Activated gamma-delta T cell treated with Interleukin-2 at 50 U/mL for 16 hours (primary cell): ENCODE results near the gene CISD3.
A peak's percentile ranks its signal among the peaks of the same experiment; 100 is the strongest.

Experiments
- DNase-seq: peaks from one replicate; pipeline ENCODE4 v3.0.0-alpha.2; 2020

CISD3 gene

DNA sequence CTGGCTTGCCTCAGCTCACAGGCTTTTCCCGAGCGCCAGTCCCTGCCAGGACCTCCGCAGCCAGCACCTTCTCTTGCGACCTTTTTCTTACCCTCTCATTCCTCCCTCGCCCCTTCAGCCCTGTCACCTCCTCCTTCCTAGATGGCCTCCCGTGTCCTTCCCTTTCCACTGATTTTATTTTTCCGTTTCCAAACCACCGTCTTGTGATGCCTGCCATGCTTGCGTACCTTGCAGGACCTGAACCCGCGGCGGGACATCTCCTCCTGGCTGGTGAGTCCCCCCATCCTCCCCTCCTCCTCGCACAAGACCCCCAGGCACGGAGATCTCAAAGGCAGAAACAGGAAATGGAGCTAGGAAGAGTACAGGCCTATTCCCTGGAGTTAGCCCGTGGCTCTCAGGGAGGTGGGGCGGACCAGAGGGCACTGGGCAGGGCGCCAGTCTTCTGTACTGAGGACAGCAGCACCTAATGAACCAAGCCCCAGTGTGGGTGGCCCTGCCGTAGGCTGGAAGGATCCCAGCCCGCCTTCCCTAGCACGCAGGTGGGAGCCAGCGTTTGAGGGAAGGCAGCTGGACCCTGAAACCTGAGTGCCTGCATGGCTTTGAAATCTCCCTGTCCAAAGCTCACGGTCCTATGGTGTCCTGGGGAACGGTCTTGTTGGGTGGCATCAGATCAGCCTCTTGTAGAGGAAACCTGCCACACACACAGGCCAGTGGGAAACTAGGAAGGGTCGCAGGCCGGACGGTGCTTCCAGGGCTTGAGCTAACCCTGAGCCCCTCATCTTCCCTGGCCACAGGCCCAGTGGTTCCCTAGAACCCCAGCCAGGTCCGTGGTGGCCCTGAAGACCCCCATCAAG, 612 bp downstream of the CISD3 start:
- DNase-seq: no peak

- no peak for DNase-seq
Measured at GRCh38 chr17:38731526-38732294, 1.6 kb downstream of the CISD3 start.

GRCh38 chr17:38732376-38733281, 2.5 kb downstream of the CISD3 start:
- DNase-seq: no peak

DNA sequence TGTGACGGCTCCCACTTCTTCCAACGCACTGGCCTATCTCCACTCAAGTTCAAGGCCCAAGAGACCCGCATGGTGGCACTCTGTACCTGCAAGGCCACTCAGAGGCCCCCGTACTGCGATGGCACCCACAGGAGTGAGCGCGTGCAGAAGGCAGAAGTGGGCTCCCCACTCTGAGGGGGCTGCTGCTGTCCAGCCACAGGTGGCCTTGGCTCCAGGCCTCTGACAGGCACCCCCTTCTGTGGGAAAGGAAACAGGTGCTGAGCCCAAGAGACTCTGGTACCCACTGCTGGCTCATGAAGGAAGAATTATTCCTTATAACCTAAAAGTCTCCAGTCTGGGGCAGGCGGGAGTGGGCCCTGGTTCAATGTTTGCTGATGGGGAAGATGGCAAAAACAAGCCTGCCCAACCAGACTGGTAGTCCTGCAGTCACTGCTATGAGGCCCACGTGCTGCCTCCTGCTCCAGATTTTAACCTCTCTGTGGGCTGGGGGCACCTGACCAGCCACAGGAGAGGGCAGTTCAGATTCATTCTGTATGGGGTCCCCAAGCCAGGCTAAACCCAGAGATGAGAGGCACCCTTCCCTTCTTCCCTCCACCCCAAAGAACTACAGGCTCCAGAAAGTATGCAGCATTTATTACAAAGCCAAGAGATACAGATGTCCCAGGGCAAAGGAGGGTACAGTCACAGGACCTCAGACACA, 3.3 kb downstream of the CISD3 start:
- no peak for DNase-seq

DNA sequence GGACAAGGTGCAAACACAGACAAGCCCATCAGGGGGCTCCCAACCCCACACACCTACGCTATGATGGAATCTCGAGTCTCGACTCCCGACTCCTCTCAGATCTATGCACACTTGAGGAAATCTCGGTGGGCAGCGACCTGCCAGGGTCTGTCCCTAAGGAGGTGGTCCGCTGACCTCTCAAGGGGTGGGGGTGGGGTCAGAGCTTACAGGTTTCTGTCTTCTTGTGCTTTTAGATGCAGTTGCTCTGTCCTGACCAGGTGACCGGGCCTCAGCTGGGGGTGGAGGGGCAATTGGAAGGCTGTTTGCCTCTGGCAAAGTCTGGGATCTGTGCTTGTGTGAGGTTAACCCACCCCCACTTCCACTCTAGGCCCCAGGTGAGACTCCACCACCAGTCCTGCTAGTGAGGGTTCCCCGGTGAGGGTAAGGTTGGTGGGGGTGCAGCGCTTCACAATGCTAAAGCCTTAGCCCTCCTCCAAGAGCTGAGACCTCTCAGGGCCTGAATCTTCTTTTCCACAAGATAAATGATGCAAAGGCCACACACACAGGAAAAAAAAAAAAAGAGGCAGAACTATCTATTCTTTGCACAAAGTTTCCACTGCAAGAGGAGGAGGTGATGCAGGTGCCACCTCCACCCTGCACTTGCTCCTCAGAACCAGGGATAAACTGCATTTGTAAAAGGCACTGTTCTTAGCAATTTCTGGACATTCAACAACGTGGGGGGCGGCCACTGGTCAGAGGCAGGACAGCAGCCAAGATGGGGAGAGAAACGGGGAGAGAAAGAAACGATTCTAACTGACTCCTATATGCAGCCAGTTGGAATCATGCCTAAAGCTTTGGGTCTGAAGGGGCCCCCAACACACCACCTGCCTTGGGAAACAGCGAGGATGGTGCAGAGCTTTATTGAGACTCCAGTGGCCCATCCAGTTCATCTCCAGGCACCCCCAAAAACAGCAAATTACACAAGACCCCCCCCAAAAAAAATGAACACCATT, 4.1 kb downstream of the CISD3 start:
- no peak for DNase-seq

DNA sequence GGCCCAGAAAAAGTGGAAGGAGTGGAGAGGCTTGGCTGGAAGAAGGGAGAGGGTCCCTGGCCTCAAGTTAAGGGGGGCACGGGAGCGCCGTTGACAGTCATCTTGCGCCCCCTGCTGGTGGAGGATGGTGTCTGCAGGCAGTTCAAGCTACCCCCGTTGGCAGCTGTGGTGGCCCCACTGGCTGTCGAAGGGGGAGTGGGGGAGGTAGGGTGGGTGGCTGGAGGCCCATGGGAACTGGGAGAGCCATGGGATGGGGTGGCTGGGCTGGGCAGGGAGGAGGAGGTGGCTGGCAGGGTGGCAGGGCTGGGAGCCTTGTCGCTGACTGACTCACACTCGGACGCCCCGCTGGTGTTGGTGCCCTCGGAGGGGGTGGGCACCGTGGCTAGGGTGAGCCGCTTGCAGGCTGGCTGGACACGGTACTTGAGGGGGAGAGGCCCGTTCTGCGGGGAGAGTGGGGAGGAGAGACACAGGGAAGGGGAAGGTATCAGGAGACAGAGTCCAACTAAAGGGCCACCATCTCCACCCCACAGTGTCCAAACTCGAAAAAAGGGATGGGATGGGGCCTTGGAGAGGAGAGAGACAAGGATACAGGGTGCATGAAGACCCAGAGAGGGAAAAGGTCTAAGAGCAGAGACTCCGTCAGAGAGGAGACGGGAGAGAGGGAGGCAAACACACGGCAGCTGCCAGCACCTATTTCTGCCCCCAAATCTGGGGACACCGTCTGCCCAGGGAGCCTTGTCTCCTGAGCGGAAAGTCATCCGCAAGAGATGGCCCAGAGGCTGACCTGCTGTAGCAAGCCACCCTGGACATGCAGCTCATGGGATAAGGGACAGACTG, 5.2 kb downstream of the CISD3 start:
- peak; percentile 82 for DNase-seq

GRCh38 chr17:38738007-38738662, 8.0 kb downstream of the CISD3 start:
- DNase-seq: no peak

DNA sequence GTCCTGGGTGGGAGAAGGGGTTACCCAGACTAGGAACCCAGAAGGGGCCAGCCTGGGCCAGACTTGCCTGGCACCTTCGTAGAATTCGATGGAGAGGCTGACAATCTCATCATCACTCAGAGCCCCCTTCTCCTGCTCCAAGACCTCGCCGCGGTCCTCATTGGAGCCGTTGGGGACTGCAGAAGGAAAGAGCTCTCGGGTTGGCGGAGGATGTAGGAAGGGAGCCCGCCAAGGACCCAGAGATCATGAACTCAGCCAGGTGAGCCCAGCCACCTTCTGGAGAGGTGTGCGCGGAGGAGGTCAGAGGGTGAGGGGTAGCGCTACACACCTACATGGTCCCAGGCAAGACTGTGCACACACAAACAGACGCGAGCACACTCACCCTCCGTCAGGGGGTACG, 8.5 kb downstream of the CISD3 start:
- DNase-seq: no peak

- no peak for DNase-seq
Measured at GRCh38 chr17:38739305-38739704, 9.2 kb downstream of the CISD3 start.

GRCh38 chr17:38740044-38740443, 9.9 kb downstream of the CISD3 start:
- no peak for DNase-seq

DNA sequence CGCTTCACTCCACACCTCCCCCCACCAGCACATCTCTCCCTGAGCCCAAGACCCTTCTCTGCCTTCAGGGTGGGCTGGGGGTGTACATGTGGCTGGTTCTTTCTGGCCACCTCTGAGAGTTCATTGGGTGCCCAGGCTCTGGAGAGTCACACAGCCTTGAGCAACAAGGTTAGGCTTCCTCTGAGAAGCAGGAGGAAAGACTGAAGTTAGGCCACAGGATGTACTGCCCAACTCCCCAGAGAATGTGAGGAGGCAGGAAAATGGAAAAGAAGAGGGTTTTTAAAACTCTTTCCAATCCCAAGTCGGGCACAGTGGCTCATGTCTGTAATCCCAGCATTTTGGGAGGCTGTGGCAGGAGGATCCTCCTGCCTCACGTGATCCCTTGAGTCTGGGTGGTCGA, 10.7 kb downstream of the CISD3 start:
- no peak for DNase-seq

- DNase-seq: no peak
Measured at GRCh38 chr17:38741461-38741860, 11.3 kb downstream of the CISD3 start.

- no peak for DNase-seq
Measured at GRCh38 chr17:38741921-38742410, 11.8 kb downstream of the CISD3 start.

DNA sequence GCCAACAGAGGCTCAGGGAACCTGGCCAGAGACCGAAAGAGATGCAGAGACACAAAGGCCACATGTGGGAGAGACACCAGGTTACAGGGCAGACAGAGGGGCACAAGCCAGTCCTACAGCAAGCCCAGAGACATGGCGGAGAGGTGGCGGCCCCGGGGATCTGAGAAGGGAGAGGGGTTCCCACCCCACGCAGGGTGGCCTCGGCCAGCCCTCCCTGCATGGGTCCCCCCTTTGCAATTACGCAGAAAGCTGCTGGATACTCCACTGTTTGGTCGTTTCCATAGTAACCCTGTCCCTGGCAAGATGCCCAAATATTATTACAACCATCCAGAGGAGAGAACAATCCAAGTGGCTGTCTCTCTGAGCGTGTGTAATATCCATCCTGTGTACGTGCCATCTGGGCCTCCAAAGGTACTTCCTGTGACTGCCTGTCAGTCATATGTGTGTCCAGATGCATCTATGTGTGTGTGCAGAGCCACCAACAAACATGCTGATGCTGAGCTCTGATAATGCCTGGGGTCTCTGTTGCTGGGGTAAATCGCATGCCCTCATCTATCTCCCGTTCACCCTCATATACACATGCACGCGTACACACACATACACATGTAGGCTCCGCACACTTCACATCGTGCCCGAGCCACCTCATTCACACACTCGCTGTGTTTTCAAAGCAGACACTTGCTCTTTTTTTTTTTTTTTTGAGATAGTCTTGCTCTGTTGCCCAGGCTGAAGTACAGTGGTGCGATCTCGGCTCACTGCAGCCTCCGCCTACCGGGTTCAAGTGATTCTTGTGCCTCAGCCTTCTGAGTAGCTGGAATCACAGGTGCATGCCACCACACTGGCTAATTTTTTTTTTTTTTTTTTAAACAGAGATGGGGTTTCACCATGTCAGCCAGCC, 12.5 kb downstream of the CISD3 start:
- no peak for DNase-seq

GRCh38 chr17:38743556-38744171, 13.5 kb downstream of the CISD3 start:
- no peak for DNase-seq

DNA sequence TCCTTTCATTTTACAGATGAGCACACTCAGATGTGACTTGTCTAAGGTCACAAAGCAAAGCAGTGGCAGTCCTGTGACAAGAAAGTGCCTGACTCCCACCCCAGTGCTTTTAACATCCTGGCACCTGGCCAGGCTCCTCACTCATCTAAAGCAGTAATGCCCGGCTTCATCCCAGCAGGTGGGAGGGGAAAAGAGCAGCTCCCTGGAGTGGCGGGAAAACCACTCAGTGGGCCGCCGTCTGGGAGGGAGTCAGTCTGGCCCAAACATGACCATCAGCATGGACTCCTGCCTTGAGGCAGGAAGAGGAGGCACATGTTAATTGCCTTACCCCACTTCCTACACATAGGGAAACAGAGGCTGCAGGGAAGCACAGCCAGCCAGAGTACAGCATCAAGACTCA, 15.4 kb downstream of the CISD3 start:
- no peak for DNase-seq

GRCh38 chr17:38746004-38746848, 16.1 kb downstream of the CISD3 start:
- DNase-seq: no peak
